Right lobe of liver (tissue), 6 donors: ENCODE data around the gene POLR1G. TPM values are rescaled to one million over a fixed set of nuclear protein-coding genes. Genes with fewer than 3 reads are reported as not detected.
A peak's percentile ranks its signal among the peaks of the same experiment; 100 is the strongest.

Experiments
- ATAC-seq, 4 donors: fragments of 200-7000 bp; cut with Tn5 transposase; one replicate each; pipeline ENCODE4 v1.9.1; 2020; ENCODE audit warnings: mild to moderate bottlenecking in 4 of 4, moderate library complexity in 4 of 4
- DNase-seq, 3 donors: peaks; one replicate each; pipeline ENCODE4 v3.0.0-alpha.2; 2020
- H3K27ac ChIP-seq, 3 donors: fragments of 200-600 bp; one replicate each; pipeline ENCODE4 v1.8.0; 2022
- H3K27me3 ChIP-seq, 2 donors: fragments of 200-600 bp; one replicate each; pipeline ENCODE4 v1.8.0; 2022
- H3K36me3 ChIP-seq, 4 donors: fragments of 200-600 bp; sonication (generic) in 1 of 4; one replicate each; pipeline versions ENCODE4 v1.5.1 to v1.8.0; 2017 to 2022; ENCODE audit warnings: control low read depth in 1 of 4
- H3K4me1 ChIP-seq, 4 donors: fragments of 200-600 bp; sonication (generic) in 1 of 4; one replicate each; pipeline versions ENCODE4 v1.5.1 to v1.8.0; 2017 to 2022; ENCODE audit warnings: control low read depth in 1 of 4
- H3K4me3 ChIP-seq, 3 donors: fragments of 200-600 bp; one replicate each; pipeline ENCODE4 v1.8.0; 2022
- H3K9me3 ChIP-seq, 4 donors: fragments of 200-600 bp; sonication (generic) in 1 of 4; one replicate each; pipeline versions ENCODE4 v1.5.1 to v1.8.0; 2017 to 2022; ENCODE audit warnings: control low read depth in 1 of 4
- CTCF ChIP-seq, 4 donors: fragments of 200-600 bp in 3 of 4; fragments of 450-650 bp in 1 of 4; IDR thresholded peaks; one replicate each; pipeline versions ENCODE4 v1.5.1 to v1.8.0; 2016 to 2022; ENCODE audit warnings: antibody characterized with exemption in 4 of 4, mild to moderate bottlenecking in 2 of 4
- POLR2A ChIP-seq: fragments of 450-650 bp; IDR thresholded peaks from one replicate; pipeline ENCODE4 v1.6.1; 2017; ENCODE audit warnings: antibody characterized with exemption, mild to moderate bottlenecking
- WGBS: methylation state at CpG from one replicate; pipeline ENCODE4 v1.1.6; 2018; ENCODE audit warnings: low coverage, low lambda C conversion rate; ENCODE audit not compliant: insufficient coverage; ENCODE audit errors: missing lambda C conversion rate; 5-methylcytosine and 5-hydroxymethylcytosine counted together
- intact Hi-C, 2 donors: fragments of 100-400 bp; cut with DNase I; formaldehyde crosslinking; loops; one replicate each; pipeline versions ENCODE4 v1.11.2 to v1.14.1; 2022
- total RNA-seq, 6 experiments: library from RNA; depleted of rRNA in 2 of 6; stranded (reverse); fragments of >200 nt in 2 of 6; fragmentation: NEBNext Ultra II Directional in 3 of 6; extraction: Animal tissue kit (Norgen Biotek cat#: 25700) in 3 of 6; gene quantifications; one replicate each; pipeline versions ENCODE4 v1.1.0 to v1.2.4, GENCODE V29; 2016 to 2023
- donor health status: DM: no; HTN: yes; CAD: no.
- donor health status: DM: no; HTN: no; CAD: no.
- donor health status: DM: no; HTN: no; CAD: no.
- donor health status: DM: no; HTN: yes; CAD: no.
- donor health status: DM: no; HTN: yes; CAD: no.

POLR1G gene
- total RNA-seq, 6 experiments from 2014 or later: 1.3 to 4.5 (median 3.2) TPM

DNA sequence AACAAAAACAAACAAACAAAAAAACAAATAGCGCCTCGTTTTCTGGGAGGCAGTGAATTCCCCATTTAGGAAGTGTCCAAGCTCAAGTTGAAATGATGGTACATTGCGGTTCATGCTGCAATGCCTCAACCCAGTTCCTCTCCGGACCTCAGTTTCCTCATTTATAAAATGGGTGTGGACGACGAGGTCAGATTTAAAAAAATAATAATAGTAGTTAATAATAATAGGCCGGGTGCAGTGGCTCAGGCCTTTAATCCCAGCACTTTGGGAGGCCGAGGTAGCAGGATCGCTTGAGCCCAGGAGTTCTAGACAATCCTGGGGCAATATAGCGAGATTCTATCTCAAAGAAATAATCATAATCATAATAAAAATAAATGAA, 32.7 kb downstream of the POLR1G start:
- TF ChIP-seq CTCF (IDR thresholded peaks at IDR 0.05) (no peak), POLR2A (no peak)
- Histone ChIP-seq H3K4me3 (peak overlapping the region; percentile 64 to 76 (median 67)), H3K36me3 (no peaks in the 10 kb centered on the region), H3K27ac (peak overlapping the region in 2 of 3 donors; percentile 86 to 88), H3K4me1 (peaks cover 0 to 5% (median 0%) of the 10 kb centered on the region in 4 donors), H3K9me3 (no peaks in the 10 kb centered on the region), H3K27me3 (no peaks in the 10 kb centered on the region)
- 14% methylated on average over 10 of the region's 10 CpGs for WGBS
- DNase-seq (no peak), ATAC-seq (no peak)
- intact Hi-C loops: loop anchor here in 1 of 2 donors (5.0 kb wide), 1 partner anchor 33 kb away; no protein-coding TSS in a partner anchor

DNA sequence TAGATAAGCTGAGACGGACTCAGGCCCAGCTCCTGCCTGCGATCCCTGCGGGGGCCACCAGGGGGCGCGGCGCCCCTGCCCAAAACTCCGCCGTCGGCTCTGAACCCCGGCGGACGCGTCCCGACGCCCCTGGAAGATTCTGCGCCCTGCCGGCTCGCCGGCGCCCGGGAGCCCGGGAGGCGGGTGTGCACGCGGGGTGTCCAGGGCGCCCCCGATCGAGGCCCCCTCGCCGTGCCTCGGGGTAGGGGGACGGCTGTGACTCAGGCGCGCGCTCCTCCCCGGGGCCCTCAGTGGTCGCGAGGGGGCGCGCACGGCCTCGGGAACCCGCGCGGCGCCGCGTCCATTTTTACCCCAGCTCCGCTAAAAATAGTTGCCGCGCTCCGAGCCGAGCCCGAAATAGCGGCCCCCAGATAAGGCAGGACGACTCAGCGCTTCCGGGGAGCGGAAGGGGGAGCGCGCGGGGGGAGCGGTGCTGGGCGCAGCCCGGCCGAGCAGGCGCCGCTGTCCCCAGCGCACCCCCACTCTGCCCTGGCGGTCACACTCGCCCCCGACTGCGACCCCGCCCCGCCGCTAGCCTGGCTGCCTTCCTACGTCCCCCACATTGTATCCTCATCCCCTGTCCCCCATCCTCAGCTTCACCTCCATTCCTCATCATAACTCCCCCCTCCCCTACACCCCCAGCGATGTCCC, 33.3 kb downstream of the POLR1G start:
- peak; percentile 49 to 69 (median 55) for ATAC-seq
- no peaks in the 10 kb centered on the region for H3K9me3 ChIP-seq
- intact Hi-C loops: loop anchor here (5.0 kb wide), 2 partner anchors 33 to 38 kb away; no protein-coding TSS in a partner anchor
- no peak for TF ChIP-seq POLR2A
- peak; percentile 99 to 100 (median 100) for TF ChIP-seq CTCF (IDR thresholded peaks at IDR 0.05)
- peak overlapping the region; percentile 64 to 76 (median 67) for H3K4me3 ChIP-seq
- peaks cover 0 to 10% (median 4%) of the 10 kb centered on the region in 4 donors for H3K4me1 ChIP-seq
- H3K27ac ChIP-seq: peak overlapping the region; percentile 86 to 88 (median 87)
- whole genome bisulfite sequencing: under 1% methylated on average over 23 of the region's 78 CpGs
- H3K27me3 ChIP-seq: no peaks in the 10 kb centered on the region
- peak; percentile 79 to 82 (median 79) for DNase-seq
- no peaks in the 10 kb centered on the region for H3K36me3 ChIP-seq

GRCh38 chr19:45440259-45440638, 33.8 kb downstream of the POLR1G start:
- DNase-seq (no peak), ATAC-seq (no peak)
- intact Hi-C loops: loop anchor here in 1 of 2 donors (5.0 kb wide), 1 partner anchor 37 kb away; no protein-coding TSS in a partner anchor
- Histone ChIP-seq H3K9me3 (no peaks in the 10 kb centered on the region), H3K4me3 (peak overlapping the region in 2 of 3 donors; percentile 64 to 76), H3K27ac (peak overlapping the region in 2 of 3 donors; percentile 86 to 88), H3K36me3 (no peaks in the 10 kb centered on the region), H3K27me3 (no peaks in the 10 kb centered on the region), H3K4me1 (peaks cover 0 to 13% (median 6%) of the 10 kb centered on the region in 4 donors)
- WGBS: 51% methylated on average over 5 of the region's 9 CpGs
- TF ChIP-seq CTCF (IDR thresholded peaks at IDR 0.05) (no peak), POLR2A (no peak)

GRCh38 chr19:45440873-45441654, 34.6 kb downstream of the POLR1G start:
- no peak for DNase-seq
- intact Hi-C loops: loop anchor here in 1 of 2 donors (5.0 kb wide), 1 partner anchor 36 kb away; no protein-coding TSS in a partner anchor
- H3K4me1 ChIP-seq: peaks cover 0 to 13% (median 6%) of the 10 kb centered on the region in 4 donors

More at GRCh38 chr19:45440873-45441654, 34.6 kb downstream of the POLR1G start:
- no peak for TF ChIP-seq CTCF (IDR thresholded peaks at IDR 0.05)
- TF ChIP-seq POLR2A: no peak
- WGBS: 88% methylated on average over 7 of the region's 9 CpGs
- no peaks in the 10 kb centered on the region for H3K27me3 ChIP-seq
- no peaks in the 10 kb centered on the region for H3K36me3 ChIP-seq
- peak overlapping the region in 1 of 3 donors; percentile 86 for H3K27ac ChIP-seq
- no peaks in the 10 kb centered on the region for H3K9me3 ChIP-seq
- H3K4me3 ChIP-seq: no peak overlapping the region
- ATAC-seq: no peak
